Pulmonary artery endothelial cell (primary cell): ENCODE data around the gene MACC1. TPM values are rescaled to one million over a fixed set of nuclear protein-coding genes. Genes with fewer than 3 reads are reported as not detected.
A peak's percentile ranks its signal among the peaks of the same experiment; 100 is the strongest.

Source experiments
- DNase-seq: peaks from one replicate; pipeline ENCODE4 v3.0.0-alpha.2; 2011; ENCODE audit warnings: low read depth, low spot score
- total RNA-seq: library from RNA; depleted of rRNA; stranded (reverse); fragments of >200 nt; gene quantifications from 2 replicates; pipeline ENCODE4 v1.2.3, GENCODE V29; 2014

The MACC1 gene
- total RNA-seq, 1 donor from 2014 or later, result under 0.01 TPM

- DNase-seq, result no peak
Observed at GRCh38 chr7:20232848-20233247, 15.7 kb upstream of the MACC1 start.

DNA sequence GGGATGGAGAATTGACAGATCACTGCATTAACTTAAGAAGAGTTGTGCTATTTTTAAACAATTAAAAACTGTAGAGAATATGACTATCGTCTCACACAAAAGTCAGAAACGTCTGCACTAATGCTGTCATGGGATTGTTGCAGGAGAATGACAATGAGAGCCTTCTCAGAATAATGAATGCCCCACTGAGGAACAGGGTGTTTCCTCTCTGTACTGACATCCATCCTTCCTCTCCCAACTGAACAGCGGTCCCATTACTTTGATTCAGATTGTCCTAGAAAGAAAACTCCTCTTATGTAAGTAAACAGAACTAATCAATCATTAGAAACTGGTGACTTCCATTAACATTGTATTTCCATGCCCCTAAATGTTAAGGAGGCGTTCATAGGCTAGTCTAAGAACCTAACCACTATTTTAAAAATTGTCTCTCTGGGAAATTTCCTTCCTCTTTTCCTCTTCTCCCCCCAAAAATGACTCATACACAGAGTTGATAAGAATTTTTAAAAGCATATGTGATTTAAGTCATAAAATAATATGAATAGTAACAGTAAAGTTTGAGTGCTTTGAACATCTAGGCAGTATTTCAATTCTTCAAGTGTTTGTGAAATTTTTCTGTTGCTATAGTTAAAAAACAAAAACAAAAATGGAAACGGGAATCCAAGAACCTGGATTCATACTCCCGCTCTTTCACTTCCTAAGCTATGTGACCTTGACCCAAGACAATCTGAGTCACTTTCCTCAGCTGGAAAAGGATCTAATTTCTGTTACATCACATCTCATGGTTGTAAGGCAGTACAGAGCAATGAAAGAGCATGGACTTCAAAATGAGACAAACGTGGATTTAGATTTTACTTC, 12.7 kb upstream of the MACC1 start:
- peak; percentile 91 for DNase-seq

- DNase-seq, result no peak
Observed at GRCh38 chr7:20229081-20229480, 11.9 kb upstream of the MACC1 start.

DNA sequence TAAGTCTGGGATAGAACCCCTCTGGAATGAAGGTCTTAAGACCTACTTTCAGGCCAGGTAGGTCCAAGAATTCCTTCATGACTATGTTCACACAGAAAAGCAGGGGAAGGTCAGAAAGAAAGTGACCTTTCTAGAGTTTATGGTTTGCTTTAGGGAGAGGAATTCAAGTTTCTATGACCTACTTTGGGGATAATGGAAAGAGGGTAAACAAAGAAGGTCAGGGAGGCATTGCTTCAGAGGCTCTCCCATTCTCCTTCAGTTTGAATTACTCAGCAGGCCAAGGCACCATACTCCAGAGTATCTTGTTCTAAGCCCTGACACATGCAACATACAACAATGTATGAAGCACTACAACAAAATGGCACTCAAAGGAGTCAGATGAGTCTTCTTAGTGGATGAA, 11.5 kb upstream of the MACC1 start:
- DNase-seq, result no peak

DNA sequence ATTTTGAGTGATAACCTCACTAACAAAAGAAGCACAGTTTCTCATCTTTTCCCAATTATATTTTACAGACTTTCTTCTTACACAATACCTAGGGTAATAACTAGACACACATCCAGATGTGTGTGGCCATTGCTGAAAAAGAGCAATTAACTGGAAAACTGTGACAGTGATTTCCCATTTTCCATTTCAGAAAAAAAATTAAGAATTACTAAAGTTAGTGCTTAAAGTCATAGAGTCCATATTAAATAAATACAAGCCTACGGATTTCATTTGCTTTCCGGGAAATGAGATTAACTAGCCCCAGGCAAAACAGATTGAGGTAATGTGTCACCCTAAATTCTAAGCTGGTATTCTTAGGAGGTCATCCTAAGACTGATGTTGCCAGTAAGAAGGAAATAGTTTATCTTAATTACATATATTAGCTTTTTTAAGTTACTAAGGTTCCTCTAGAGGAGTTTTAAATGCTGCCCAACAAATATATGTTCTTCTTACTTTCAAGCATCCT, 10.2 kb upstream of the MACC1 start:
- DNase-seq, result no peak

GRCh38 chr7:20226860-20227259, 9.7 kb upstream of the MACC1 start:
- no peak for DNase-seq

- no peak for DNase-seq
Observed at GRCh38 chr7:20225384-20225783, 8.2 kb upstream of the MACC1 start.

GRCh38 chr7:20224025-20224424, 6.8 kb upstream of the MACC1 start:
- DNase-seq, result no peak

- no peak for DNase-seq
Observed at GRCh38 chr7:20223356-20223755, 6.2 kb upstream of the MACC1 start.

- no peak for DNase-seq
Observed at GRCh38 chr7:20222219-20222828, 5.1 kb upstream of the MACC1 start.

DNA sequence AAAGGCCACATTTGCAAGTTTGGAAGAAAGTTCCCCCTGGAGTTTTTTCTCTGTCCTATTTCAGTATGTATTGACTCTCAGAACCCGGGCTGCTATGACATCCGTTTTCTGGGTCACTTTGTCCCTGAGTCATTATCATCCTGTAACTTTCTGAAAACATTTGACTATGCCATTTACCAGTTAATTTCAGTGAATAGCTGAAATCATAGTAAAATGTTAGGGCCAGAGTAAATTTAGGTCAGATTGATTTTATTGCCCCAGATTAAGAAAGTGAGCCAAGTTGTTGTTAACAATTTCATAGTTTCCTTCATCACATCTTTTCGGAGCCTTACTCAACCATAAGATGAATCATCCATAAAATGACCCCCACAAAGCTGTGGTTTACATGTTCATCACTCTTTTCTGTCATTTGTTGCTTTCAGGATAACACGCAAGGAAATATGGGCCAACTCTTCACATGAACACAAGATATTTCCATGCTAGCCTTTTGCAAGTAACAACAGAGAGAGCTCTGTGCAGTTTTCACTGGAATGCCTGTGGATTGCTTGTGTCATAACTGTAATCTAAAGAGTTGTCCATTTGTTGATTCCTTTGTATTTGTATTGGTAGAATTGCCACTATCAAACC, 3.9 kb upstream of the MACC1 start:
- no peak for DNase-seq

GRCh38 chr7:20220293-20220761, 3.1 kb upstream of the MACC1 start:
- no peak for DNase-seq

GRCh38 chr7:20219446-20220292, 2.5 kb upstream of the MACC1 start:
- peak; percentile 97 for DNase-seq

- no peak for DNase-seq
Observed at GRCh38 chr7:20219062-20219445, 1.9 kb upstream of the MACC1 start.

DNA sequence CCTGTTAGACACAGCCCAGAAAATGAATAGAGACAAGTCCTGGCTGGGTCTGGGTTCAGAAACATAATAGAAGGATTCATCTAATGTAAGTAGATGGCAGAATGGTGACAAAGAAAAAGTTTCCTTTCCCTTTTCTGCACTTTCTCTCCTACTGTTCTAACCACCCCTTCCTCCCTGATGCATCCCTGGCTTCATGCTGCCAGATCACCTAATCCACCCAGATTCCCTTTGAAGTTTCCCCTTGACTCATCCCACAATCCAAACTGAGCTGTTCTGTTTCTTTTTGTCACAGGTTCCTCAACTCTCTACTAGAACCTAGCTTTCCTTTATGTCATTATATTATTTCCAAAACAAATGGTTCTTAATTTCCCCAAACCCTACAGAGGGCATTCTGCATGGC, 1.1 kb upstream of the MACC1 start:
- no peak for DNase-seq

- DNase-seq, result no peak
Observed at GRCh38 chr7:20216406-20217036, 663 bp downstream of the MACC1 start.

- no peak for DNase-seq
Observed at GRCh38 chr7:20214921-20215669, 2.1 kb downstream of the MACC1 start.

DNA sequence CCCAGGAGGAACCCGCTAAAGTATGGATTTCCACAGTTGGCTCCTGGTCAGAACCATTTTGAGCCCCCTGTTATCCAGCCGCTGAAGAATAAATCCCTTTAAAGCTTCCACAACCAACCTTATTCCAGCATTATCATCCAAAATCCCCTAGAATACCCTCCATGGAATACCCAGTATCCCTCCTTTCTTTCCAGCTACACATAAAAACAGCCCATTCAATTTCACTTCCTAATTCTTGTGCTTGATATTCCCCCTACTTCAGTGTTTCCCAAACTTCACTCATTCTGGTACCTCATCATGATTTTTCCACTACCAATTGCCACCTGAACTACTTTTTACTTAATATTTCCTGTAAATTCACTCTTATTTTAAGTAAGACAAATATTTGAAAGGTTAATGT, 3.1 kb downstream of the MACC1 start:
- no peak for DNase-seq

DNA sequence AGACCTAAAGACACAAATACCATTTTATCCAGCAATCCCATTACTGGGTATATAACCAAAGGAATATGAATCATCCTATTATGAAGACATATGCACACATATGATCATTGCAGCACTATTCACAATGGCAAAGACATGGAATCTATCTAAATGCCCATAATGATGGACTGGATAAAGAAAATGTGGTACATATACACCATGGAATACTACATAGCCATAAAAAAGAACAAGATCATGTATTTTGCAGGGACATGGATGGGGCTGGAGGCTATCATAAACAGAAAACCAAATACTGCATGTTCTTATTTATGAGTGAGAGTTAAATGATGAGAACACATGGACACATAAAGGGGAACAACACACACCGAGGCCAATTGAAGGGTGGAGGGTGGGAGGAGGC, 3.8 kb downstream of the MACC1 start:
- no peak for DNase-seq

- no peak for DNase-seq
Observed at GRCh38 chr7:20211376-20211775, 5.8 kb downstream of the MACC1 start.
